NCI-H2227 treated with DMSO at 0.1 percent for 48 hours (cell line): ENCODE measurements around the gene HMGXB4.

Source experiments
- DNase-seq: peaks from one replicate; lab custom pipeline; 2025; lab: John Stamatoyannopoulos, UW

HMGXB4 gene

GRCh38 chr22:35326854-35327562 lies 69.7 kb downstream of the HMGXB4 start:
- no peak for DNase-seq

DNA sequence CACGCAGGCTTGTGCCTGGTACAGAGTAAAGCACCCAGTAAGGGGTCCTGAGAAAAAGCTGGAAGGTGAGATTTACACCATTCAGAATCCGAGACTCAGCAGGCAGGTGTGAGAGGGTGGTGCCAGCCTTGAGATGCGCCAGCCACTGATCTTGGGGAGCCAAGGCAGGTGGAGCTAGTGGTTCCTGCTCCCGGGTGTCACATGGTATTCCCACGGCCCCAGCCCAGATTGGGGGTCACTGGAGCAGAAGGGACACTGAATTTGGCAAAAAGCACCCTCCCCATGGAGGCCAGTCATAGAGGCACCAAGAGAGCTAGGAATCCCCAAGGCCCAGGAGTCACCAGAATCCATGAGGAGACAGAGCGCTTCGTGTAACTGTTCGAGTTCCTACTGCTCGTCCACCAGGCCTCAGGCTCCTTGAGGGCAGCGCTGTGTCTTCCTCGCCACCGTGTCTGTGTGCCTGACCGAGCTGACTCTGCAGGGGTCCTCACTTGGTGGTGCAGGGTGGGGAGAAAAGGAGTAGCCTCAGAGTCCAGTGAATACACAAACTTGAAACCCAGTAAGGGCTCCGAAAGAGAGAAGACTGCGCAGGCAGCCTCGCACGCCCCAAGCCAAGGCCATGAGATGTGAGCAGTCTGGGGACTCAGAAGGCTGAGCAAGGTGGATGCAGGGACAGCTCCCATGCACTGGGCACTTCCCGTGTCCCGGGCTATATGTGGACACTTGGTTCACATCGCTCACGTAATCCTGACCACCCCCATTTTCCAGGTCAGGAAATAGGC lies 70.6 kb downstream of the HMGXB4 start:
- no peak for DNase-seq

- no peak for DNase-seq
These were observed 71.2 kb downstream of the HMGXB4 start for GRCh38 chr22:35328472-35328885.

DNA sequence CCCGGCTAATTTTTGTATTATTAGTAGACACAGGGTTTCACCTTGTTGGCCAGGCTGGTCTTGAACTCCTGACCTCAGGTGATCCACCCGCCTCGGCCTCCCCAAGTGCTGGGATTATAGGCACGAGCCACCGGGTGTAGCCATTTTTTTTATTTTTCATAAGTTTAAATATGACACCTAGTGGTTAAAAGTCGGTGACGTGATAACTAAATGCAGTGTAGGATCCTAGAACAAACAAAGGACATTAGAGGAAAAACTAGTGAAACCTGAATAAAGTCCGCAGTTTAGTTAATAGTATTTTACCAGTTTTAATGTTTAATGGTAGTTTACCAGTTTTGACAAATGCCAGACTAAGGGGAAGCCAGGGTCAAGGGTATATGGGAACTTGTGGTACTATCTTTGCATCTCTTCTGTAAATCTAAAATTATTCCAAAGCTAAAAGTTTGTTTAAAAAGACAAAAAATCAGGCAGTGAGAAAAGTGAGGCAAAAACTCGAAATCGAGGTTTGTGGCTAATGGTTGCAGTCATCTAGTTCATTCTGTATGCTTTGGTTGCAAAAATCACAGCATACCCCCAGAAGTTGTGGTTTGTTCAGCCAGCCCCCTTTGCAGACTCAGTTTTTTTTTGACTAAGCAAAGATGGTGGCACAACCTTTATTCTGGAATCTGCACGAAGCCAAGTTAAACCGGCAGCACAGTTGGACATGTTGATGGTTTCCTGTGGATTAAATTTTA lies 72.0 kb downstream of the HMGXB4 start:
- DNase-seq = no peak

DNA sequence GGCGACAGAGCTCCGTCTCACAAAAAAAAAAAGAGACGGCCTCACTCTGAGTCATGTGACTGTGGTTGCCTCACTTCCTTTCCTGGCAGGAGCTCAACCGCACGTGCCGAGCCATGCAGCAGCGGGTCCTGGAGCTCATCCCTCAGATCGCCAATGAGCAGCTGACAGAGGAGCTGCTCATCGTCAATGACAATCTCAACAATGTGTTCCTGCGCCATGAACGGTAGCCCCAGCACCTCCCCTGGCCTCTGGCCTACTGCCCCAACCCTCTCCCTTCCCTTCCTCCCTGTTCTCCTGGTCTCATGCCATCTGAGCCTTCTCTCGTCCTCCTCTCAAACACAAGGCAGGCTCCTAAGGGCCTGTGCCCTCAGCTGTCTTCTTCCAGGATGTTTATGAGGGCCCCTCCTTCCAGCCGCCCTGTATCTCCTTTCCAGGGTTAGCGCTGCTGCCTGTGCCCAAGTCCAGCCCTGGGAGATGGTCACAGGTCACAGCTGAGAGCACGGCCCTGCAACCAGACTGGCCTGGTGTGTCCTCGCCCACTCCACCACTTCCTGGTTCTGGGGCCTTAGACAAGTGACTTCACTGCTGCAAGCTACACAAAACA lies 73.1 kb downstream of the HMGXB4 start:
- DNase-seq = no peak

- no peak for DNase-seq
These were observed 75.0 kb downstream of the HMGXB4 start for GRCh38 chr22:35332278-35332677.

DNA sequence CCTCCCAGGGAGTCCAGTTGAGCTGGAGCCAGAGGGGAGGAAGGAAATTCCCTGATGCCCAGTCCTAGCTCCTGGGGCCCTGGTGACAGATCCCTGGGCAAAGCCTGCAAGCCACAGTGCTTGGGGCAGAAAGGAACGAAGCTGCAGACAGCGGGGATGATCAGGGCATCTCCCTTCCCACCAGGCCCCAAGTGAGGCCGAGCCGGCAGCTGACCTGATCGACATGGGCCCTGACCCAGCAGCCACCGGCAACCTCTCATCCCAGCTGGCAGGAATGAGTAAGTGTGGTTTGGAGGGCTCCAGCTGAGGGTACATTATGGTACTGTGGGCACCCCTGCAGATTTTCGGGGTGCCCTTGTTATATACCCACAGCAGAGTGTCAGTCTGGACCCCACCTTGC lies 75.9 kb downstream of the HMGXB4 start:
- DNase-seq = no peak

GRCh38 chr22:35334004-35334403 lies 76.7 kb downstream of the HMGXB4 start:
- no peak for DNase-seq

DNA sequence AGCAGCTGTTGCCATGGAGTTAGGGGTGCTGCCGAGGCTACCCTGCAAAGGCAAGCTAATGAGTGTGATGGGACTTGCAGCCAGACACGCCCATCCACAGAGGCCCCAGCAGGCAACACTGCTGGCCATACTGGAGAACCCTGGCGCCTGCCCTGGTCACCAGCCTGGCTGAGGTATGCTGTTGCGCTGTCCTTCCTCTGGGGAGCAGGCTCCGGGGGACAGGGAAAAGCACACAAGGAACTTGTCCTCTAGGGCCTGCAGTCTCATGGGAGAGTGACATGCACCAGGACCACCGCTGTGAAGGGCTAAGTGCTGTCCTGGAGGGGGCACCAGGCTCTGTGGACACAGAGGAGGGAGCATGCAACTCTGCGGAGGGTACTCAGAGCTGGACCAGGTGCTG lies 78.2 kb downstream of the HMGXB4 start:
- no peak for DNase-seq

GRCh38 chr22:35335936-35336781 lies 78.9 kb downstream of the HMGXB4 start:
- no peak for DNase-seq

- DNase-seq = no peak
These were observed 80.6 kb downstream of the HMGXB4 start for GRCh38 chr22:35337932-35338331.

DNA sequence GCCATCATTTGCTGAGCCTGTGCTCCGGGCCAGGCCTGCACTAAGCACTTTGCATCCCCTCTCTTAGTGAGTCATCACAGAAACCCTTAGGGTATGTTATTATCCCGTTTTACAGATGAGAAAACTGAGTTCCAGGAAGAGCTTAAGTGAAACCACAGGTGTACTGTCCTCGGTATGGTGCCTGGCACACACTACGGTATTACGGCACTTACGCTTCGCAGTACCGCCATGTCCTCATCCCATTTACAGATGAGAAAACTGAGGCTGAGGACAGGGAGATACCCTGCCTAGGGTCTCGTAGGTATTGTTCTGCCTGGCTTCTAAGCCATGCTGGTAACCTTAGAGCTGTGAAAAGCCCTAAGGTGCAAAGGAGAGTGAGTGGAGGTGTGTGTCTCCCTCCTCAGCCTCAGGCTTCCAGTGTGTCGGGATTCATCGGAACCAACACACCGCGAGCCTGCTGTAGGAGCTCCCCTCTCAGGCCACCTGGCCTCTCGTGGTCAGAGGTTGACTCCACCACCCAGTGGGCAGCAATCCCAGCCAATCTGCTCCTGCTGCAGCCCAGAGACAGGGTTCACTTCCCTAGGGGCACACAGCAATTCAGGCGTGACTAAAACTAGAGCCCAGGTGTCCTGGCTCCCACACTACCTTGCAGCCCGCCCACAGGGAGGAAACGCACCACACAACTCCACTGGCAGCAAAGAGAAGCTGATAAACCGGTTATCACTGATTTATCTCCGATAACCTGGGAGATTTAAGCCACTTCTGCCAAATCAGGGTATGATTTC lies 84.0 kb downstream of the HMGXB4 start:
- DNase-seq = no peak

GRCh38 chr22:35342390-35342789 lies 85.1 kb downstream of the HMGXB4 start:
- DNase-seq = no peak

DNA sequence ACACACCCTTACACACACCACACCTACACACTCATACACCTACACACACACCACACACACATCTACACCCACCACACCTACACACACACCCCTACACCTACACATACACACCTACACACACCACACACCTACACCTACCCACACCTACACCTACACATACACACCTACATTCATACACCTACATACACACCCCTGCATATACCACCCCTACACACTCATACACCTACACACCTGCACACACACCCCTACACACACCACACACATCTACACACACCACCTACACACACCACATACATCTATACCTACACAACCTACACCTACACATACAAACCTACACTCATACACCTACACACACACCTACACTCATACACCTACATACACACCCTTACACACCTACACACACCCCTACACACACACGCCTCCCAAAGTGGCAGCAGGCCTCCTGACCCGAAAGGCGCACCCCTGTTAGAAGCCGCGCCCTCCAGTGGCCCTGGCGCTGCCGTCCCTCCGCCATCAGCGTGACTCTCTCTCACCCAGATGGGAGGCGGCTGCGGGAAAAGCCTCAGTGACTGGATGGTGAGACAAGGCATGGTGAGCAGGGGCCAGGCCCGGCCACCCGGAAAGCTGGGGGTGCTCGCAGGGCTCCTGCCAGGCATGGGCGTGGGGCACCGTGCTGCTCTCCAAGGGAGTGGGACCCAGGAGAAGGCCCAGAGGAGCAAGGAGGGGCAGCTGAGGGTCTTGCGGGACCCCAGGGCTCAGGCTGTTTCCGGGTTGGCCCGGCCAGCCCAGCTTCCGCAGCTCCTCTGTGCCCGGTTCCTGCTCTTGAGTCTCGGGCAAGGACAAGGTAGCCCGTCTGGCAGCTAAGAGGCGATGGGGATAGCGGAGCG lies 86.6 kb downstream of the HMGXB4 start:
- no peak for DNase-seq

DNA sequence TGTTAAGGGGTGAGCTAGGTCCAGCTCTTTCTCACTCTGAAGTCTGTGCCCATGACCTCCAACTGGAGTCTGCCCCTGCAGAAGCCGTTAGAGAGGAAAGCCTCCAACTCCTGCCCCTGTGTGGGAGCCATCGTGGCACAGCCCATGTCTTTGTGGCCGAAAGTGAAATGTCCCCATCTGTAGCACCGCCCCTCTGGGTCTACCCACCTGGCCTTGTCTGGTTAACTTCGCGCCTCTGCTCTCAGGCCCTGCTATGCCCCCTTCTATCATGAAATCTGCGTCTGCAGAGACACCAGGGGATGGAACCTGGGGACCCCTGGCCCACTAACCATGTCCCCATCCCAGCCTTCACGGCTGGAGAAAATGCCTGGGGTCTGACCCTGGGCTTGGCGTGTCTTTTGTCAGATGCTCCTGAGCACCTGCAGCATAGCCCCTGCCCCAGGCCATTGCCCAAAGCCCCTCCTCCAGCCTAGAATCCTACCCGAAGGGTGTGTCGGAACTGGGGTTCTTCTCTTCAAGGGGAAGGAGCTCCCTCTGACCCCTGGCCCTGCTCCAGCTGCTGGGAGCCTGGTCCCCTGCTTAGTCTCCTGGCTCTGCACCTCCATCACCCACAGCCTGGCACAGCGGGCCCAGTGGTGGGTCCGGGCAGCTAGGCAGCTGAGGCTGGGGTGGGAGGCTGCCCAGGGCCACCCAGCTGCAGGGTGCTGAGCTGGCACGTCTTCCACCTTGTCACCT lies 87.8 kb downstream of the HMGXB4 start:
- no peak for DNase-seq
